GM21619 (cell line): ENCODE measurements around the gene MIPEP.
A peak's percentile ranks its signal among the peaks of the same experiment; 100 is the strongest.

Experiments
- ATAC-seq: cut with Tn5 transposase; IDR thresholded peaks from one replicate; pipeline ENCODE4 v1.9.1; 2021; ENCODE audit not compliant: unreplicated experiment

The MIPEP gene

GRCh38 chr13:23722726-23723453 lies 166.3 kb downstream of the MIPEP start:
- no peak for ATAC-seq

DNA sequence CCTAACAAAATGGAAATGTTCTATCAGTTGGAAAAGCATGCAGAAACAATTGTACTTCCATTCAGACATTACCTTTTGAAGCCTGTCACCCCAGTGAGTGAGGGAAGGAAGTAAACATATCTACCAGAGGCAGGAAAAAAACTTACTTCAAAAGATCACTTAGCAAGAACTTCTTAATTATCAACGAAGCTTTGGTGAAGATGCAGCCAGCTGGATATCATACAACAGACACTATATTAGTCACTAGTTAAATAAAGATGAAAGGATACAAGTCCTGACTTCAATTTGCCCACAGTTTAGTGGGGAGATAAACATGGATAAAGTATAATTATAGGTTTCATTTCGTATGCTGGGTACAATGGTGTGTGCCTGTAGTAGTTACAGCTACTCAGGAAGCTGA lies 170.2 kb downstream of the MIPEP start:
- ATAC-seq: no peak

DNA sequence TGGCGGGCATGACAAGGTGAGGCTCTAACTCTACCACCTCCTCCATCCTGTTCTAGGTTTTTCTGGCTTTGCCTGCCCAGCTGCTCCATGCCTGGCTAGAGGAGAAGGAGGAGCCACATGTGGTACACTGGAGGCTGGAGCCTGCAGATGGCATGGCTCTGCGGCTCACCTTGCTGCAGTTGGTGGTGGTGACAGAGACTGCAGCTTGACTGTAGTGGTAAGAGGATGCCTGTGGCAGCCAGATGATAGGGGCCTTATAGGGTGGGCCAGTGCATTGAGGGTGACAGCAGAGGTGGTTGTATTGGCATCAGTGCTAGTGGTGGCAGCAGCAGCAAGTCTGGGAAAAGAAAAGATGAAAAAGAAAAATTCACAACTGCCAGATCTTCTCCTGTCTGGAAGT lies 172.8 kb downstream of the MIPEP start:
- no peak for ATAC-seq

DNA sequence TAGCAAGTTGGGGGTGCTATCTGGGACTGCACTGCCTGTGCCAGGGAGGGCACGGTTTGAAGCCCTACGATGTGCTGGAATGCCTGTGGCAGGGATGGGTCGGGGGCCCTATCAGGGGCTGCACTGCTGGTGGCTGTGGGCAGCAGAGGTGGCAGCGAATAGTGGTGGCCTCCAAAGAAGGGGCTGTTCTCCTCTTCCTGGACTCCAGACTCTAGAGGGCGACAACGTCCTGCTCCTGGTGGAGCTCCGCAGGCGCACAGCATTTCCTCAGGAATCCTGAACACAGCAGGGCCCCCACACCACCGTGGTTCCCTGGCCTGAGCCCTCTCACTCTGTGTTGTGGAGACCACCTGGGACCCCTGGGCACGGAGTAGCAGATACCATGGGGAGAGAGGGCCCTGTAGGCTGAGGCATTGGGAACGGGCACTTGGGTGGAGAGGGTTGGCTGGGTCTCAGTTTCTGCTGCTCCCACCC lies 173.4 kb downstream of the MIPEP start:
- ATAC-seq: no peak

GRCh38 chr13:23715092-23715761 lies 174.0 kb downstream of the MIPEP start:
- no peak for ATAC-seq

DNA sequence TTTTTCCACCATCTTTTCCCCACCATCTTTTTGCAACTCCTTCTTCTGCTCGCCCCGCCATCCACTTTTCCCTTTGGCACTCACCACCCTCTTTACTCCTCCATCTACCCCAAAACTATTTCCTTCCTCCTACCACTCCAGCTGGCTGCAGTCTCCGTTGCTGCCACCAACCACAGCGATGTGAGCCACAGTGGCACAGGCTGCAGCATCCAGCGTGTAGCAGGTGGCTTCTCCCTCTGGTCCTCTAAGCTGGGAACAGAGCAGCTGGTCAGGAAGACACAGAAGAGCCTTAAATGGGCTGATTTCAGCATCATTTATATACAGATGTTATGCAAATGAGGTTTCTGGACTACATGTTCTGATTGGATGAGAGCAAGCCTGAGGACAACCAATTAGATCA lies 174.5 kb downstream of the MIPEP start:
- ATAC-seq: no peak

DNA sequence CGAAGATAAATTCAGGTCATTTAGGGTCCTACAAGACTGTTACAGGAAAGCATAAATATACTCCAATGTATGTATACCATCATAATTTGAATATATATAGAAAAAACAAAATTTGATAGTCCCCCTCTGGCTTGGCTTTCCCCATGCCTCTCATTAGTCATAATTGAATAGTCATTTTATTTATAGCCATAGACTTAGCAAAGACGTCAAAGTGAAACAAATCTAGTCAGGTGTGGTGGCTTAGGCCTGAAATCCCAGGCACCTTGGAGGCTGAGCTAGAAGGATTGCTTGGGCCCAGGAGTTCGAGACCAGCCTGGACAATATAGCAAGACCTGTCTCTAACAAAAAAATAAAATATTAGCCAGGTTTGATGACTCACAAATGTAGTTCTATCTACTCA lies 177.8 kb downstream of the MIPEP start:
- no peak for ATAC-seq

DNA sequence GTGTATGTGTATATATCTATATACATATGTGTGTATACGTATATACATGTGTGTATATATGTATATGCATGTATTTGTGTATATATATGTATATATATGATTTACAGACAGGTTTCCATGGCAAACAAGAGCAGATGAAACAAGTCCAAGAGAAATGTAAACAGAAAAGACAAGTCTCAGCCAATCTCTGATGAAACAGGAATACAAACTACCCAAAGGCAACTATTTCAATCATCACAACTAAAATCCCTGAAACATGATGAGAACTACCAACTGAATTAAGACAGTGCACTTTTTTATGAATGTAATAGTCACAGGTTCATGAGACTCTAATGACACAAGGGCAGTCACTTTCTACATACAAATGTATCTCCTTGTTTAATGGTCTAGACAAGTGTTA lies 178.8 kb downstream of the MIPEP start:
- no peak for ATAC-seq

DNA sequence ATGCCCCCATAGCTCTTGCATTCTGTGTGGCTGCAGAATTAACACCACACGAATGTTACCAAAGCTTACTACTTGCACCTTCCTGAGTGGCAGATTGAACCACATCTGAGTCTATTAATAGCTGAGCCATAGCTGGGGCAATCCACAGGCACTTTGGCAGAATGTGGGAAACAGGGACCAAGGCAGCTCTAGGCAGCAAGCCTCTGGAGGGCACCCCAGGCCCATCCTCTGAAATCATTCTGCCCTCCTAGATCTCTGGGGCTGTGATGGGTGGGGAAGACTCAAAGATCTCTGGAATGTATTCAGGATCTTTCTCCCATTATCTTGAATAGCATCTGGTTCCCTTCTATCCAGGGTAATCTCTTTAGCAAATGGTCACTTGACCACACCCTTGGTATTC lies 179.7 kb downstream of the MIPEP start:
- no peak for ATAC-seq

DNA sequence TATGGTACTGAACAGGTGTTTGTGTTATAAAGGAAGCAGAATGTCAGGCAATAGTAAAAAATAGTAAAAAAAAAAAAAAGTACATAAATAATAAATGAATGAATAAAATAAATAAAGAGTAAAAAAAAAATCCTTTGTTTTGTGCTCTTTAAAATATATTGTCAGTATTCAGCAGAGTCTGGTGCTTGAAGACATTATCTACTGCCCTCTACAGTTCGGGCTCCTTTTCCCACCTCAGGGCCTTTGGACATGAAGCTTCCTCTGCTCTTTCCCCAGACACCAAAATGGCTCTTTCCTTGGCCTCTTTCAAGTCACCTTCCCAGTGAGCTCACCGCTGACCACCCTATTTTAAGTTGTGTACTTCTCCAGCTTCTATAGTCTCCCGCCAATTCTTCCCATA lies 181.5 kb downstream of the MIPEP start:
- no peak for ATAC-seq

GRCh38 chr13:23705583-23705982 lies 183.6 kb downstream of the MIPEP start:
- ATAC-seq: no peak

DNA sequence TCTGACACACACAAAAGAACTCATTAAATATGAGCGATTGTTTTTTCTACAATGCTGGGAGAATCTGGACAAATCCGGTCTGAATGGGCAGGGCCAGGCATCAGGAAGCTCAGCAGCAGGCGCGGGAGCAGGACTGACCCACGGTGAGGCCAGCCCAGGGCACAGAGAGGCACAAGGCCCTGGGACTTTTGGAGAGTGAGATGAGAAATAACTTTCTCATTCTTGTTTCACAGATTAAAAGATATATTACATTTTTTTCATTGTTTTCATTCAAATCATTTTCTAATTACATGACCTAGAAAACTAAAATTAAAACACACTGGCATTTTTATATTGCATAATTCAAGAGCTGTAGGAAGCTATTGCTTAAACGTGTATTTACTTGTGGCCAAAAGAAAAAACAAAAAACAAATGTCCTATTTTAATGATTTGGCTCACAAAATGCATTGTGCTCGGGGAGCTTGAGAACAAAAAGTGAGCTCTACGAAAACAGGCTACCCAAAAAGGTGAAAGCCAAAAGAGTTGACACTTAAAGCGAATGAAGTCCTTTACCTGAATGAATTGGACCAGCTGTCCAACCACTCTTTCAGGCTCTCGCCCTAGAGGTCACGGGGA lies 185.8 kb downstream of the MIPEP start:
- no peak for ATAC-seq

- no peak for ATAC-seq
Observed at GRCh38 chr13:23701636-23702035, 187.6 kb downstream of the MIPEP start.

DNA sequence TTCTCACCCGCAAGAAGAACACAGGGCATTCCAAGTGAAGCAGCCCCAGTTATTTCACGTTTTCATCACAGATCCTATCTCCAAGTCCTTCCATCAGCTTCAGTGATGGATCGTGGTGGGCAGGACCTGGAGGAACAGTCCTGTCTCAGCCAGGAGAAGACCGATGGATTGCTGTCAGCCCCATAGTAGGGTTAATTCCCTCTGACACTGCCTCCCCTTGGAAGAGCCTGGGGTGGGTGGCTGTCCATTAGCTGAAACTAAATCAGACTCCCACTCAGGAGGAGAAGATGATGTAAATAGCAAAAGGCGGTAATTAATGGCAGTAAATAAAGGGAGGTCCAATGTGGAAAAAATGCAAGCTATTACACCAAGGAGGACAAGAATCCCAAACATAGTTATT lies 188.0 kb downstream of the MIPEP start:
- no peak for ATAC-seq

- ATAC-seq: no peak
Observed at GRCh38 chr13:23699271-23699670, 189.9 kb downstream of the MIPEP start.

GRCh38 chr13:23697772-23698313 lies 191.4 kb downstream of the MIPEP start:
- no peak for ATAC-seq

- ATAC-seq: no peak
Observed at GRCh38 chr13:23696610-23697009, 192.6 kb downstream of the MIPEP start.

- peak; percentile 73 for ATAC-seq
Observed at GRCh38 chr13:23695711-23696464, 193.3 kb downstream of the MIPEP start.

DNA sequence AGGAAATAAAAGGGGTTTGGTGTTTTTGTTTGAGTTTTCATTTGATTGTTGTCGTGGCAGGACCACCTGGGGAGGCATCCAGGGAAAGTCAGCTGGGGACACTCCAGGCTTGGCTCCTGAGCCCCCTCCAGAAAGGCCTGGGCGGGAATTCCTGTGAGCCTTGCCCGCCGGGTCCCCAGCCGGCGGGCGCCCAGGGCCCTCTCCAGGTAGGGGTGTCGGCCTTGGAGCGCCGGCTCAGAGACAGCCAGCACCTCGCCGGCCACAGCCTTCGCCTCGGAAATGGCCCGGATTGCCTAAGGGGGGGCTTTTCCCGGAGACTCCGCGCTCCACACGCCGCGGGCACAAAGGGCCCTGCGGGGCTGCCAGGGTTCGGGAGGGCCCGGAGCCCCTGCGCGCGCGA lies 194.0 kb downstream of the MIPEP start:
- no peak for ATAC-seq

DNA sequence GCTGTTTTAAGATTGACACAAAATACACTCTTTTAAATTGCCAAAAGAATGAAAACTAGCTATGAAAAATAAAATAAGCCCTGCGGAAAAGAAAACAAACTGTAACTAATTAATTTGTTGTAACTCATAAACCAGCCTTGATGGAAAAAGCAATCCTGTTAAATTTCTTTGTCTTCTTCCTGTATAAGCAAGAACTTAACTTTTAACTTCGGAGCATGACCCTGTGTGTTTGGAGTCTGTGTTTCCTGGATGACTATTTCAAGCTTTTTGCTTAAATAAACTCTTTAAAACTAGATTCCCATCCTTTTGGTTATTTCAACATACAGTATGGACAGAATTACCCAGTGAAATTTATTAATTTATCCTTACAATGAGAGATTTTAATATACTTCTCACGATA lies 196.4 kb downstream of the MIPEP start:
- ATAC-seq: no peak

- ATAC-seq: no peak
Observed at GRCh38 chr13:23690668-23691067, 198.5 kb downstream of the MIPEP start.
